Activated naive CD4-positive, alpha-beta T cell treated with anti-CD3 and anti-CD28 coated beads for 36 hours (primary cell): ENCODE measurements around the gene KRT33B. TPM values are rescaled to one million over a fixed set of nuclear protein-coding genes. Genes with fewer than 3 reads are reported as not detected.

Experiments
- CTCF ChIA-PET: fragments of 350-600 bp; sonication (Branson Sonifier 250); formaldehyde crosslinking; loops from one replicate; lab custom pipeline; 2021; ENCODE audit warnings: antibody characterized with exemption; lab: Charles Lee
- DNase-seq: peaks from one replicate; pipeline ENCODE4 v3.0.0-alpha.2; 2020
- H3K27ac Mint-ChIP-seq: one replicate; pipeline ENCODE4 v1.8.0; 2021; ENCODE audit warnings: mild to moderate bottlenecking, mixed read lengths
- H3K27me3 Mint-ChIP-seq: one replicate; pipeline ENCODE4 v1.8.0; 2021; ENCODE audit warnings: low read depth, mixed read lengths
- H3K36me3 Mint-ChIP-seq: one replicate; pipeline ENCODE4 v1.8.0; 2021; ENCODE audit warnings: low read depth, mixed read lengths
- H3K4me1 Mint-ChIP-seq: one replicate; pipeline ENCODE4 v1.8.0; 2021; ENCODE audit warnings: low read depth, mixed read lengths
- H3K4me3 Mint-ChIP-seq: one replicate; pipeline ENCODE4 v1.8.0; 2021; ENCODE audit warnings: mild to moderate bottlenecking, moderate library complexity, mixed read lengths
- H3K9me3 Mint-ChIP-seq: one replicate; pipeline ENCODE4 v1.8.0; 2021; ENCODE audit warnings: mixed read lengths
- intact Hi-C: fragments of 100-400 bp; cut with micrococcal nuclease; formaldehyde crosslinking; loops from one replicate; pipeline ENCODE4 v1.15.1; 2023
- total RNA-seq, 2 experiments: library from RNA; stranded (reverse); gene quantifications; one replicate each; pipeline ENCODE4 v1.2.3, GENCODE V29; 2021

KRT33B gene
- not detected for total RNA-seq

DNA sequence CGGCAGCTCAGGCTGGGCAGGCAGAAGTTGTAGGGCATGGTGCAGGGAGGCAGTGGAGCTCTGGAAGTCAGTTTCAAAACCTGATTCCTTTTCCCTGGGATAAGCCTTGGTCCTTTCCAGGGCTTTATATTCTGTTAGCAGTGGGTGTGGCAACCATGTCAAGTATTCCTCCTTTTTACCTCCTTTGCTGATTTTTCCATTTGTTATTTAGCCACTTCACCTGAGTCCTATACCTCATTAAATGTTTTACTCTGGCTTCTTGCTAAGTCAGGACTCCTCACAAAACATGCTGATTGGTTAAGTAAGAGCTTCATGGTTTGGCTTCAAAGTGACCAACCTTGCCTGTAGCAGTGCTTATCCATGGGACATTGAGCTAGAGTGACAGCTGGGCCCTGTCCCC, at the start of gene KRT33B:
Gene KRT33B (minus strand): TSS at position 101 of the 400 bp plus-strand sequence. CDS start 63 bp downstream, at position 38.
- H3K4me1 Mint-ChIP-seq: peaks cover 2% of the 10 kb centered on the region
- intact Hi-C loops: no loop called here
- H3K27ac Mint-ChIP-seq: no peak within 1 kb of the TSS
- no peak for DNase-seq
- H3K9me3 Mint-ChIP-seq: peaks cover 3% of the 10 kb centered on the region
- CTCF ChIA-PET: no interaction called here
- H3K27me3 Mint-ChIP-seq: no peaks in the 10 kb centered on the region
- H3K4me3 Mint-ChIP-seq: no peak within 1 kb of the TSS
- no peaks in the 10 kb centered on the region for H3K36me3 Mint-ChIP-seq

- no peaks in the 10 kb centered on the region for H3K27me3 Mint-ChIP-seq
- intact Hi-C loops: no loop called here
- H3K4me3 Mint-ChIP-seq: no peak overlapping the region
- no peaks in the 10 kb centered on the region for H3K9me3 Mint-ChIP-seq
- peaks cover 4% of the 10 kb centered on the region for H3K4me1 Mint-ChIP-seq
- CTCF ChIA-PET: interaction anchor here (0.6 to 1.8 kb wide), 4 partner anchors 13 to 96 kb away, joined by 3 to 6 read pairs (median 3); no protein-coding TSS in a partner anchor
- H3K36me3 Mint-ChIP-seq: no peaks in the 10 kb centered on the region
- no peak for DNase-seq
- H3K27ac Mint-ChIP-seq: no peak overlapping the region
Measured at GRCh38 chr17:41418116-41418860, 48.7 kb upstream of the KRT33B start.

GRCh38 chr17:41417576-41418015, 48.0 kb upstream of the KRT33B start:
- no peak for DNase-seq
- H3K27ac Mint-ChIP-seq: no peak overlapping the region
- CTCF ChIA-PET: interaction anchor here (0.6 to 1.8 kb wide), 4 partner anchors 12 to 95 kb away, joined by 3 to 6 read pairs (median 3); no protein-coding TSS in a partner anchor
- H3K4me3 Mint-ChIP-seq: no peak overlapping the region
- H3K9me3 Mint-ChIP-seq: no peaks in the 10 kb centered on the region
- H3K4me1 Mint-ChIP-seq: peaks cover 4% of the 10 kb centered on the region
- H3K27me3 Mint-ChIP-seq: no peaks in the 10 kb centered on the region
- no peaks in the 10 kb centered on the region for H3K36me3 Mint-ChIP-seq
- intact Hi-C loops: no loop called here

DNA sequence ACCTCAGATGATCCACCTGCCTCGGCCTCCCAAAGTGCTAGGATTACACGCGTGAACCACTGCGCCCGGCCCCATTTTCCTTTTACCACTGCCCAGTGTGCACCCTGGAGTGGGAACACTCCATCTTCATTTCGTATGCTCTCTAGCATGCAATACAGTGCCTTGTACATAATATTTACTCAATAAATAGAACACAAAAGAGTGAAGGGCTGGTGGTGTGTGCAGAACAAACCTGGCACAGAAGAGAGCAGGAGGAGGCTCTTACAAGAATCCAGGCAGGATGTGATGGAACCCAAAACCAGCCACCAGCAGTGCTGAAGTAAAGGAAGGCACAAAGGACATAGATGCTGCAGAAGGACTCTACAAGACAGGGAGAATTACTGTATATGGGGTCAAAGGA, 47.5 kb upstream of the KRT33B start:
- Mint-ChIP-seq H3K9me3 (no peaks in the 10 kb centered on the region), H3K36me3 (no peaks in the 10 kb centered on the region), H3K4me1 (peaks cover 4% of the 10 kb centered on the region), H3K27me3 (no peaks in the 10 kb centered on the region), H3K27ac (no peak overlapping the region), H3K4me3 (no peak overlapping the region)
- CTCF ChIA-PET: interaction anchor here (0.7 to 1.8 kb wide), 3 partner anchors 12 to 94 kb away, joined by 3 to 6 read pairs (median 3); no protein-coding TSS in a partner anchor
- intact Hi-C loops: no loop called here
- DNase-seq: no peak

DNA sequence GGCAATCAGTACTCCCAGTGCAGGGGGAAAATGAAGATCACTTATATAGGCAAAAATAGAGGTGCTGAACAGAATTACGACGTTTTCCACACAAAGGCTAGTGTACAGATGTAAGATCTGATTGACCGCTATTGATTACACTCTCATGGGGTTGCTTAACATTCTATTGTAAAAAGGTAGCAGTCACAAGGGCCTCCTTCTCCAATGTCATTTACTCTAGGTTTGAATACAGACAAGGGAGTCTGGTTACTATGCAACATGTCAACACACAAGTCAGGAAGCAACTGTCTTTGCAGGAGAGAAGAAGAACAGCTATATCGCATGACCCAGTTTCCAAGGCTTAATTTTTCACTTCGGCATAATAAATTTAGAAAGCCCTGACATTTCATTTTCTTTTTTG, 46.9 kb upstream of the KRT33B start:
- H3K36me3 Mint-ChIP-seq: no peaks in the 10 kb centered on the region
- H3K4me1 Mint-ChIP-seq: peaks cover 4% of the 10 kb centered on the region
- intact Hi-C loops: no loop called here
- no peak for DNase-seq
- no peak overlapping the region for H3K27ac Mint-ChIP-seq
- no peaks in the 10 kb centered on the region for H3K27me3 Mint-ChIP-seq
- CTCF ChIA-PET: no interaction called here
- H3K4me3 Mint-ChIP-seq: no peak overlapping the region
- no peaks in the 10 kb centered on the region for H3K9me3 Mint-ChIP-seq

DNA sequence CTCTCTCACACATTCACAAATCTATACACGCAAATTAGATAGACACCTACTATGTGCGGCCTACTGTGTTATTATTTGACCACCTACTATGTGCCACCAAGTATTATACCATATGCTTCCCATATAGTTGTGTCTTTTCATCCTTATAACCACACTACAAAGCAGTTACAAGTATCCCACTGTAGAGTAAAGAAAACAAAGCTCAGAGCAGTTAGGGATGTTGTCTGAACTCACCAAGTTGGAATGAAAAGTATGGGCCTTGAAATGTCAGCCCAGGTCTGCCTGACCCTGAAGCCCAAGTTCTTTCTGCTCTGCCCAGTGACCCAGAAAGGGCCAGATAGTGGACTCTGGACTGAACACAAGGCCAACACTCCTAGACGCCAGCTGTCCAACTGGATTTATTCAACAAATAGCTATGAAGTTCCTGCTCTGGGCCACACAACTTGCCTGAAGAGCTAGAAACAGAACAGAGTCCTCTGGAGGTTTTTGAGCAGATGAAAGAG, 46.3 kb upstream of the KRT33B start:
- no peaks in the 10 kb centered on the region for H3K27me3 Mint-ChIP-seq
- no peaks in the 10 kb centered on the region for H3K9me3 Mint-ChIP-seq
- no peak overlapping the region for H3K27ac Mint-ChIP-seq
- H3K36me3 Mint-ChIP-seq: no peaks in the 10 kb centered on the region
- no peak for DNase-seq
- CTCF ChIA-PET: interaction anchor here (0.6 kb wide), 1 partner anchor 285 kb away, joined by 3 read pairs; no protein-coding TSS in a partner anchor
- intact Hi-C loops: no loop called here
- peaks cover 4% of the 10 kb centered on the region for H3K4me1 Mint-ChIP-seq
- H3K4me3 Mint-ChIP-seq: no peak overlapping the region

DNA sequence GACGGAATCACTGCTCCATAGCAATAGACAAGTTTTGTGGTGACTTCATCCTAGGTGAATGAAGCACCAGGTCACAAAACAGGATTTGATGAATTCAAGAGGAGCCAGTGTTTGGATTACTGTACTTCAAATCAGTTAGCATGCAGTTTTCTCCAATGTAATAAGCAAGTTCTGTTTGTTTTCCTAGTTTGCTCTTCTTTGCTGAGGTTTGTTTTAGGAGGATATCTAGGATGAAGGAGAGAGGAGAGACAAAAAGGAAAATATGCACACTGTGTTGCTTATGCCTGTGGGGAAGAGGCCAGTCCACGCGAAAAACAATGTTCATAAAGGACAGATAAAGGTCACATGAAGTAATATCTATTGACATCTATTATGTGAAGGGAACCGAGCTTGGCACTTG, 45.8 kb upstream of the KRT33B start:
- Mint-ChIP-seq H3K27me3 (no peaks in the 10 kb centered on the region), H3K27ac (no peak overlapping the region), H3K4me3 (no peak overlapping the region), H3K4me1 (peaks cover 4% of the 10 kb centered on the region), H3K9me3 (no peaks in the 10 kb centered on the region), H3K36me3 (no peaks in the 10 kb centered on the region)
- CTCF ChIA-PET: interaction anchor here (0.6 kb wide), 1 partner anchor 286 kb away, joined by 3 read pairs; no protein-coding TSS in a partner anchor
- no peak for DNase-seq
- intact Hi-C loops: no loop called here

DNA sequence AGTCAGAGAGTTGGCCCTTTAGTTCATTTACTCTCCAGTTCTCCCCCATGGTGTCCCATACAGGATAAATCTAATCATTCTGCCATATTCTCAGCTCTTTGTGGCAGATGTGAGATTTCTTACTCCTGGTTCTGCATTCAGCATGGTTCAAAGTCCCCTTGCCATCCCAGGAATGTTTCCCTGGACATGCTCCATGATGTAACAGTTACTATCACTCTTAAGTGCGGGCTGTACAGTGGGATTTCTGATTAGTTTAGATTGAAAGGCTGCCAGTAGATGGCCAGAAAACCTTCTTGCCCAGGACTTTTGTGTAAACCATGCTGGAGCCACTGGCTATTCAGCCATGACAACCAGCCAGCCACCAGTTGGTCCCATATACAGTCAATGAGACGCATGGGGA, 44.4 kb upstream of the KRT33B start:
- CTCF ChIA-PET: no interaction called here
- Mint-ChIP-seq H3K4me3 (no peak overlapping the region), H3K27ac (no peak overlapping the region), H3K9me3 (no peaks in the 10 kb centered on the region), H3K27me3 (no peaks in the 10 kb centered on the region), H3K4me1 (peaks cover 9% of the 10 kb centered on the region), H3K36me3 (no peaks in the 10 kb centered on the region)
- no peak for DNase-seq
- intact Hi-C loops: no loop called here

DNA sequence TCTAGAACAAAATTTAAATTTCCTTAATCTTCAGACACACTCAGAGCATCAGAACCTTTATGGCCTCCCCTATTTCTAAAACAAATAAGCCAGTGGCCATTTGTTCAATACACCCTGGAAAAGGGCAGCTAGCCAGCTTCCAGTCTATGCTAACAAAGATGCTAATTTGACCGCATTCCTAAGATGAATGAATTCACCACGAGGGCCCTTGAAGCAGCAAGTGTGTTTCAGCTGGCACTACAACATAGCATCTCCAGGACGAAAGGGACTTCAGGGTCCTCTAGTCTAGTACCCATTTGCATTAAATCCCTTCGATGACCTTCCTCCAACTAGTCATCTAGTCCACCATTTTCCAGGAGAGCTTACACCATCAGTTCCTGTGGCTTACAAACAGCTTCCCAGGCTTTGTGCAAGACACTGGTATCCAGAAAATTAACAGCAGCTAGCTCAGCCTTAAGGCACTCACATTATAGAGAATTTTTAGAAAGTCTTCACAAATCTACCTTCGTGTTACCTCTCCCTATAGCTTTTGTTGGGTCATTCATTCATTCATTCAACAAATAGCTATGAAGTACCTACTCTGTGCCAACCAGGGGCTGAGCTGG, 43.8 kb upstream of the KRT33B start:
- peaks cover 14% of the 10 kb centered on the region for H3K4me1 Mint-ChIP-seq
- H3K27me3 Mint-ChIP-seq: no peaks in the 10 kb centered on the region
- no peak overlapping the region for H3K4me3 Mint-ChIP-seq
- no peaks in the 10 kb centered on the region for H3K36me3 Mint-ChIP-seq
- intact Hi-C loops: no loop called here
- H3K27ac Mint-ChIP-seq: no peak overlapping the region
- DNase-seq: no peak
- no peaks in the 10 kb centered on the region for H3K9me3 Mint-ChIP-seq
- CTCF ChIA-PET: no interaction called here

- Mint-ChIP-seq H3K4me1 (peaks cover 17% of the 10 kb centered on the region), H3K27me3 (no peaks in the 10 kb centered on the region), H3K27ac (no peak overlapping the region), H3K9me3 (no peaks in the 10 kb centered on the region), H3K36me3 (no peaks in the 10 kb centered on the region), H3K4me3 (no peak overlapping the region)
- intact Hi-C loops: no loop called here
- CTCF ChIA-PET: no interaction called here
- no peak for DNase-seq
Measured at GRCh38 chr17:41411072-41411840, 41.6 kb upstream of the KRT33B start.

- DNase-seq: no peak
- Mint-ChIP-seq H3K27ac (no peak overlapping the region), H3K36me3 (no peaks in the 10 kb centered on the region), H3K4me1 (peaks cover 45% of the 10 kb centered on the region), H3K27me3 (no peaks in the 10 kb centered on the region), H3K4me3 (no peak overlapping the region), H3K9me3 (no peaks in the 10 kb centered on the region)
- intact Hi-C loops: no loop called here
- CTCF ChIA-PET: no interaction called here
Measured at GRCh38 chr17:41407226-41407625, 37.6 kb upstream of the KRT33B start.

GRCh38 chr17:41406205-41406604, 36.6 kb upstream of the KRT33B start:
- Mint-ChIP-seq H3K27me3 (no peaks in the 10 kb centered on the region), H3K9me3 (no peaks in the 10 kb centered on the region), H3K4me3 (no peak overlapping the region), H3K27ac (no peak overlapping the region), H3K4me1 (peaks cover 48% of the 10 kb centered on the region), H3K36me3 (no peaks in the 10 kb centered on the region)
- CTCF ChIA-PET: interaction anchor here (1.2 to 2.3 kb wide), 3 partner anchors 12 to 257 kb away, joined by 3 to 6 read pairs (median 6); no protein-coding TSS in a partner anchor
- intact Hi-C loops: no loop called here
- peak; percentile 12 for DNase-seq
